Fibroblast of villous mesenchyme (primary cell): ENCODE results near the gene TOMM22. TPM values are rescaled to one million over a fixed set of nuclear protein-coding genes. Genes with fewer than 3 reads are reported as not detected.
A peak's percentile ranks its signal among the peaks of the same experiment; 100 is the strongest.

Experiments used
- DNase-seq: peaks from one replicate; pipeline ENCODE4 v3.0.0-alpha.2; 2010; ENCODE audit warnings: low read depth
- H3K4me3 ChIP-seq: 2 replicates; pipeline ENCODE4 v1.5.1; 2011; ENCODE audit warnings: low read depth, mild to moderate bottlenecking, low read length
- total RNA-seq: library from RNA; depleted of rRNA; stranded (reverse); fragments of >200 nt; gene quantifications from 2 replicates; pipeline ENCODE4 v1.2.3, GENCODE V29; 2012
- TF ChIP-seq, protein P1 (sequence below): IDR thresholded peaks from 2 replicates; pipeline ENCODE4 v1.5.1; 2012; ENCODE audit warnings: low read depth, mild to moderate bottlenecking, low read length; ENCODE audit not compliant: insufficient read depth

Gene TOMM22
- total RNA-seq, 1 donor, result 88.9 TPM

DNA sequence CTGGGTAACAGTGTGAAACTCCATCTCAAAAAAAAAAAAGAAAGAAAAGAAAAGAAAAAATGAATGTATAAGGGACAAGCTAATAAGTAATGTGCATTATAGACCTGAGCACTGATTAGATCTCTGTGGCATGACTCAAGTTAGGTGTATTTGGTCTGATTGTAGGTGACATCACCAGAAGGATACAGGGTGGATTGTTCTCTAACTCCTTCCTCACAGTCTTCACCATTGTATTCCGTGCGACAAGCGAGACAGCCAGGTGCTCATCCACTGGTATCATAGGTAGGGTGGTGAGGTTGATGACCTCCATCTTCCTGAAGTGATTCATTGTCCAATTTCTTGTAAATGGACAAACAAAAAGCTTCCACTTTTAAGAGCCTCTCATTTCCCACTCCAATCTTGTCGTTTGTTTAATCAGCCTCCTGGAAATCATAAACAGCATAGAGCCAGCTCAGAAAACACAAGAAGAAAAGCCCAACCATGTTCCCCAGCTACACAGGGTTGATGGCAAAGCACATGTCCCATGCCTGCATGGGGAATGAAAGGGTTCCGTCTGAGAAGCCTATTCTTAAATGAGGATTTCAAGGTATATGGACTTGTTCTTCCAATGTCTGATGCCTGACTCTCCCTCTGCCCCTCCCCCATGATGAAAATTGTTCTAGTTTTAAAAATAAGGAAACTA lies 31.8 kb upstream of the TOMM22 start:
- TF ChIP-seq, protein P1, sequence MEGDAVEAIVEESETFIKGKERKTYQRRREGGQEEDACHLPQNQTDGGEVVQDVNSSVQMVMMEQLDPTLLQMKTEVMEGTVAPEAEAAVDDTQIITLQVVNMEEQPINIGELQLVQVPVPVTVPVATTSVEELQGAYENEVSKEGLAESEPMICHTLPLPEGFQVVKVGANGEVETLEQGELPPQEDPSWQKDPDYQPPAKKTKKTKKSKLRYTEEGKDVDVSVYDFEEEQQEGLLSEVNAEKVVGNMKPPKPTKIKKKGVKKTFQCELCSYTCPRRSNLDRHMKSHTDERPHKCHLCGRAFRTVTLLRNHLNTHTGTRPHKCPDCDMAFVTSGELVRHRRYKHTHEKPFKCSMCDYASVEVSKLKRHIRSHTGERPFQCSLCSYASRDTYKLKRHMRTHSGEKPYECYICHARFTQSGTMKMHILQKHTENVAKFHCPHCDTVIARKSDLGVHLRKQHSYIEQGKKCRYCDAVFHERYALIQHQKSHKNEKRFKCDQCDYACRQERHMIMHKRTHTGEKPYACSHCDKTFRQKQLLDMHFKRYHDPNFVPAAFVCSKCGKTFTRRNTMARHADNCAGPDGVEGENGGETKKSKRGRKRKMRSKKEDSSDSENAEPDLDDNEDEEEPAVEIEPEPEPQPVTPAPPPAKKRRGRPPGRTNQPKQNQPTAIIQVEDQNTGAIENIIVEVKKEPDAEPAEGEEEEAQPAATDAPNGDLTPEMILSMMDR, result no peak
- DNase-seq, result no peak
- H3K4me3 ChIP-seq, result no peak overlapping the region

DNA sequence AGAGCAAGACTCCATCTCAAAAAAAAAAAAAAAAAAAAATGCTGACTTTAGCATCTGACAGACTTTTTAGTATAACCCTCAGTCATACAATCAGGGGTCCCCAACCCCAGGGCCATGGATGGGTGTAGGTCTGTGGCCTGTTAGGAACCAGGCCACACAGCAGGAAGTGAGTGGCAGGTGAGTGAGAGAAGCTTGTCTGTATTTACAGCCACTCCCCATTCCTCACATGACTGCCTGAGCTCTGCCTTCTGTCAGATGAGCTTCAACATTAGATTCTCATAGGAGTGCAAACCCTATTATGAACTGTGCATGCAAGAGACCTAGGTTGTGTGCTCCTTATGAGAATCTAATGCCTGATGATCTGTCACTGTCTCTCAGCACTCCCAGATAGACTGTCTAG lies 28.9 kb upstream of the TOMM22 start:
- TF ChIP-seq, protein P1, result no peak
- H3K4me3 ChIP-seq, result no peak overlapping the region
- DNase-seq, result no peak

DNA sequence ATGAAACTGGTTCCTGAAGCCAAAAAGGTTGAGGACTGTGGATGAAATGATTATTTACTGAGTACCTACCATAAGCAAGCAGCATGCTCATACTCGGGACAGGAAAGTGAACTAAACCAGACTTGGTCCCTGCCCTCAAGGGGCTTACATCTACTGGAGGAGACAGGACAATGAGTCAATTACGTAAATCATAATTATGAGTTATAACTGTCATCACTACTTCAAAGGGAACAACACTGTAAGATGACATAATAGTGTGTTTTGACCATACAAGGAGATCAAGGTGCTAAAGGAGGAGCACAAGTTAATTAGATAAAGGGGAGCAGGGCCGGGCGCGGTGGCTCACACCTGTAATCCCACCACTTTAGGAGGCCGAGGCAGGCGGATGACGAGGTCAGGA lies 28.0 kb upstream of the TOMM22 start:
- no peak for DNase-seq
- no peak overlapping the region for H3K4me3 ChIP-seq
- TF ChIP-seq, protein P1, result no peak

- H3K4me3 ChIP-seq, result peak overlapping the region; percentile 92
- DNase-seq, result peak; percentile 22
- TF ChIP-seq, protein P1, result no peak
These were observed 26.1 kb upstream of the TOMM22 start for GRCh38 chr22:38655519-38656255.

GRCh38 chr22:38656256-38657044 lies 25.3 kb upstream of the TOMM22 start, which contains the start of the genes CBY1 and FAM227A:
Gene CBY1, plus strand, starts transcription at chr22:38656638. Its CDS starts 11,417 bp downstream, at chr22:38668055.
Gene FAM227A, minus strand, starts transcription at chr22:38656392. Its CDS starts 6,224 bp downstream, at chr22:38650168.
- peak; percentile 82 for DNase-seq
- TF ChIP-seq, protein P1, result no peak
- peak within 1 kb of the TSS; percentile 92 for H3K4me3 ChIP-seq

- TF ChIP-seq, protein P1, result no peak
- peak overlapping the region; percentile 92 for H3K4me3 ChIP-seq
- DNase-seq, result peak; percentile 36
These were observed 24.5 kb upstream of the TOMM22 start for GRCh38 chr22:38657045-38657909.
